SK-N-SH (cell line): ENCODE results near the gene TKTL2. TPM values are rescaled to one million over a fixed set of nuclear protein-coding genes. Genes with fewer than 3 reads are reported as not detected.

ENCODE experiments used
- CTCF ChIA-PET: fragments of 300-600, 350-600 bp; formaldehyde crosslinking; extraction: SDS; loops from one replicate; lab custom pipeline; 2021; lab: Yijun Ruan, JAX
- POLR2A ChIA-PET: fragments of 350-600 bp; sonication (Branson Sonifier 250); formaldehyde crosslinking; extraction: SDS; loops from one replicate; lab custom pipeline; 2020; ENCODE audit warnings: antibody characterized with exemption, inconsistent platforms; lab: Yijun Ruan, JAX
- DNase-seq: peaks from one replicate; pipeline ENCODE4 v3.0.0; 2012
- H2AFZ ChIP-seq: fragments of 200-600 bp; sonication (generic); 2 replicates; pipeline ENCODE4 v1.8.1; 2016; ENCODE audit warnings: antibody characterized with exemption, mild to moderate bottlenecking, low read depth
- H3F3A ChIP-seq: fragments of 200-600 bp; sonication (generic); replicated peaks from 2 replicates; pipeline ENCODE3; 2016; ENCODE audit warnings: antibody characterized with exemption, mild to moderate bottlenecking; ENCODE audit not compliant: insufficient read depth
- H3K27ac ChIP-seq, 2 experiments: fragments of 200-500 bp in 1 of 2; fragments of 200-600 bp in 1 of 2; sonication (Bioruptor generic) in 1 of 2; sonication (generic), shearing (Covaris generic) in 1 of 2; 2 replicates each; pipeline versions ENCODE4 v1.5.1 to v1.6.1; 2014 to 2016; ENCODE audit warnings: low read depth in 2 of 2, inconsistent platforms in 1 of 2, low read length in 1 of 2, mild to moderate bottlenecking in 1 of 2, mixed read lengths in 1 of 2
- H3K27me3 ChIP-seq: fragments of 200-600 bp; sonication (generic), shearing (Covaris generic); 2 replicates; pipeline ENCODE4 v1.6.1; 2016; ENCODE audit warnings: mixed run types; ENCODE audit not compliant: insufficient read depth
- H3K36me3 ChIP-seq, 2 experiments: fragments of 200-500 bp in 1 of 2; fragments of 200-600 bp in 1 of 2; sonication (Bioruptor generic) in 1 of 2; sonication (generic) in 1 of 2; replicated peaks in 1 of 2; 2 replicates each; pipeline versions ENCODE3 to v1.5.1; 2014 to 2016; ENCODE audit warnings: low read length in 1 of 2, mild to moderate bottlenecking in 1 of 2; ENCODE audit not compliant: insufficient read depth in 2 of 2, control insufficient read depth in 1 of 2
- H3K4me1 ChIP-seq, 2 experiments: fragments of 200-500 bp in 1 of 2; fragments of 200-600 bp in 1 of 2; sonication (Bioruptor generic) in 1 of 2; sonication (generic), shearing (Covaris generic) in 1 of 2; 2 replicates each; pipeline versions ENCODE4 v1.5.1 to v1.6.1; 2014 to 2016; ENCODE audit warnings: low read depth in 1 of 2, low read length in 1 of 2, mixed run types in 1 of 2; ENCODE audit not compliant: insufficient read depth in 2 of 2, control insufficient read depth in 1 of 2
- H3K4me2 ChIP-seq: fragments of 200-600 bp; sonication (generic), shearing (Covaris generic); 2 replicates; pipeline ENCODE4 v1.6.1; 2017; ENCODE audit warnings: mixed run types
- H3K4me3 ChIP-seq, 2 experiments: fragments of 200-500 bp in 1 of 2; fragments of 200-600 bp in 1 of 2; sonication (Bioruptor generic) in 1 of 2; sonication (generic), shearing (Covaris generic) in 1 of 2; 2 replicates each; pipeline versions ENCODE4 v1.5.1 to v1.8.1; 2014 to 2016; ENCODE audit warnings: low read depth in 2 of 2, inconsistent platforms in 1 of 2, low read length in 1 of 2, mild to moderate bottlenecking in 1 of 2, mixed read lengths in 1 of 2, moderate library complexity in 1 of 2
- H3K79me2 ChIP-seq: fragments of 200-600 bp; sonication (generic); 2 replicates; pipeline ENCODE4 v1.8.1; 2017; ENCODE audit warnings: mild to moderate bottlenecking; ENCODE audit not compliant: insufficient read depth
- H3K9ac ChIP-seq: fragments of 200-600 bp; sonication (generic); 2 replicates; pipeline ENCODE4 v1.6.1; 2017; ENCODE audit warnings: mixed run types
- H3K9me2 ChIP-seq: fragments of 200-600 bp; sonication (generic); 2 replicates; pipeline ENCODE4 v1.6.1; 2017; ENCODE audit warnings: mixed run types
- H3K9me3 ChIP-seq: fragments of 200-600 bp; sonication (generic); 2 replicates; pipeline ENCODE4 v1.6.1; 2017; ENCODE audit warnings: mixed run types, mild to moderate bottlenecking, moderate library complexity
- H4K20me1 ChIP-seq: fragments of 200-600 bp; sonication (generic); 2 replicates; pipeline ENCODE4 v1.6.1; 2017; ENCODE audit warnings: mild to moderate bottlenecking, mixed run types; ENCODE audit not compliant: insufficient read depth
- ELF1 ChIP-seq: IDR thresholded peaks from 2 replicates; pipeline ENCODE4 v1.4.0; 2012
- EP300 ChIP-seq, 2 experiments: IDR thresholded peaks; 2 replicates each; pipeline versions ENCODE4 v1.4.0 to v1.6.1; 2012; ENCODE audit warnings: borderline replicate concordance in 1 of 2, low read depth in 1 of 2, low read length in 1 of 2
- FOSL2 ChIP-seq: IDR thresholded peaks from 2 replicates; pipeline ENCODE4 v1.4.0; 2012; ENCODE audit warnings: low read depth, mild to moderate bottlenecking, moderate library complexity, borderline replicate concordance
- FOXM1 ChIP-seq: IDR thresholded peaks from 2 replicates; pipeline ENCODE4 v1.4.0; 2012; ENCODE audit warnings: low read depth, mild to moderate bottlenecking
- GATA2 ChIP-seq: sonication (generic); formaldehyde crosslinking; IDR thresholded peaks from 2 replicates; pipeline ENCODE4 v1.5.0; 2020; ENCODE audit warnings: mild to moderate bottlenecking, missing genetic modification reagents
- MAX ChIP-seq: IDR thresholded peaks from 2 replicates; pipeline ENCODE4 v1.4.0; 2012; ENCODE audit warnings: low read depth
- MEF2A ChIP-seq: IDR thresholded peaks from 2 replicates; pipeline ENCODE4 v1.4.0; 2012; ENCODE audit warnings: low read depth, borderline replicate concordance
- NFIC ChIP-seq: IDR thresholded peaks from 2 replicates; pipeline ENCODE4 v1.4.0; 2012; ENCODE audit warnings: borderline replicate concordance
- NRF1 ChIP-seq: IDR thresholded peaks from 2 replicates; pipeline ENCODE4 v1.6.1; 2012; ENCODE audit warnings: low read depth, mild to moderate bottlenecking, low read length
- POLR2AphosphoS5 ChIP-seq: IDR thresholded peaks from 2 replicates; pipeline ENCODE4 v1.6.1; 2012; ENCODE audit warnings: low read depth, low read length
- RAD21 ChIP-seq: IDR thresholded peaks from 2 replicates; pipeline ENCODE4 v1.6.1; 2012; ENCODE audit warnings: mild to moderate bottlenecking, low read length
- REST ChIP-seq: IDR thresholded peaks from 2 replicates; pipeline ENCODE4 v1.6.1; 2012; ENCODE audit warnings: mild to moderate bottlenecking, low read depth, low read length, moderate library complexity
- RFX5 ChIP-seq: IDR thresholded peaks from 2 replicates; pipeline ENCODE4 v1.6.1; 2012; ENCODE audit warnings: mild to moderate bottlenecking, improper control_type of control experiment, low read length
- RXRA ChIP-seq: IDR thresholded peaks from 2 replicates; pipeline ENCODE4 v1.4.0; 2012; ENCODE audit warnings: low read depth, mild to moderate bottlenecking, borderline replicate concordance
- TCF12 ChIP-seq: IDR thresholded peaks from 2 replicates; pipeline ENCODE4 v1.4.0; 2012
- TEAD4 ChIP-seq: IDR thresholded peaks from 2 replicates; pipeline ENCODE4 v1.4.0; 2012; ENCODE audit warnings: mild to moderate bottlenecking, borderline replicate concordance; ENCODE audit not compliant: insufficient read depth
- USF1 ChIP-seq: IDR thresholded peaks from 2 replicates; pipeline ENCODE4 v1.4.0; 2012; ENCODE audit warnings: low read depth, borderline replicate concordance
- USF2 ChIP-seq: fragments of 150-350 bp; IDR thresholded peaks from 2 replicates; pipeline ENCODE4 v1.6.1; 2017; ENCODE audit warnings: antibody characterized with exemption, low read length, low read depth, borderline replicate concordance
- YY1 ChIP-seq: IDR thresholded peaks from 2 replicates; pipeline ENCODE4 v1.4.0; 2012; ENCODE audit warnings: low read depth, mild to moderate bottlenecking
- ZBTB33 ChIP-seq: IDR thresholded peaks from 2 replicates; pipeline ENCODE4 v1.4.0; 2012; ENCODE audit warnings: low read depth, borderline replicate concordance
- WGBS: methylation state at CpG from one replicate; pipeline ENCODE4 v1.1.6; 2017; ENCODE audit warnings: low lambda C conversion rate; 5-methylcytosine and 5-hydroxymethylcytosine counted together
- polyA plus RNA-seq, 3 experiments: library from polyadenylated mRNA; depleted of rRNA; stranded (reverse); fragments of >200 nt; gene quantifications; 2 replicates each; pipeline ENCODE4 v1.2.3, GENCODE V29; 2012

The TKTL2 gene
- not detected in 2 replicates for polyA plus RNA-seq (2012; rRNA removed)
- not detected in 2 replicates for polyA plus RNA-seq (2012; cell fraction: cytosol; rRNA removed)
- 0.01 TPM in 1 of 2 replicates, not detected in the other for polyA plus RNA-seq (2012; cell fraction: nucleus; rRNA removed)

GRCh38 chr4:163473576-163473975, at the start of gene TKTL2:
TSS of gene TKTL2 (minus strand) at chr4:163473754. CDS start at chr4:163473734, 20 bp downstream.
- Histone ChIP-seq H3K27ac (no peak within 1 kb of the TSS), H3K9me2 (no peaks in the 10 kb centered on the region), H3K9me3 (no peaks in the 10 kb centered on the region), H3K4me1 (no peaks in the 10 kb centered on the region), H2AFZ (no peak within 1 kb of the TSS), H3K4me2 (no peak within 1 kb of the TSS), H3K9ac (no peak within 1 kb of the TSS), H3K79me2 (no peaks in the 10 kb centered on the region), H3K36me3 (no peaks in the 10 kb centered on the region), H3K27me3 (peaks cover 20% of the 10 kb centered on the region; the same call in 1 of the 2 replicates), H3F3A (no peaks in the 10 kb centered on the region), H4K20me1 (no peaks in the 10 kb centered on the region), H3K4me3 (no peak within 1 kb of the TSS)
- no peak for TF ChIP-seq GATA2 (CRISPR knock-in tag)
- no peak for TF ChIP-seq ZBTB33
- no peak for TF ChIP-seq EP300 (IDR thresholded peaks at IDR 0.05; ENCODE audit: borderline replicate concordance in 1 of 2, low read depth in 1 of 2, low read length in 1 of 2)
- no peak for TF ChIP-seq REST
- no peak for TF ChIP-seq TEAD4
- no peak for TF ChIP-seq RXRA
- no peak for TF ChIP-seq ELF1
- no peak for TF ChIP-seq MEF2A
- TF ChIP-seq FOSL2: no peak
- TF ChIP-seq RAD21: no peak
- TF ChIP-seq NFIC: no peak
- TF ChIP-seq NRF1: no peak
- TF ChIP-seq RFX5: no peak
- no peak for TF ChIP-seq USF1
- no peak for TF ChIP-seq POLR2AphosphoS5
- TF ChIP-seq YY1: no peak
- TF ChIP-seq USF2: no peak
- TF ChIP-seq FOXM1: no peak
- TF ChIP-seq TCF12: no peak
- no peak for TF ChIP-seq MAX
- DNase-seq: peak; percentile 9
- ChIA-PET CTCF (interaction anchor here (1.1 kb wide), 1 partner anchor 328 kb away, joined by 3 read pairs; no protein-coding TSS in a partner anchor), POLR2A (no interaction called here)
- WGBS: 24% methylated on average over 18 of the region's 32 CpGs
